Right kidney (tissue), 1 donor: ENCODE data around the gene PRKACB.

Source experiments
- DNase-seq: peaks from one replicate; pipeline ENCODE4 v3.0.0-alpha.2; 2016

Gene PRKACB

GRCh38 chr1:84152649-84153056, 8.6 kb downstream of the PRKACB start:
- no peak for DNase-seq

- no peak for DNase-seq
These were observed 11.4 kb downstream of the PRKACB start for GRCh38 chr1:84155517-84155916.

- DNase-seq = no peak
These were observed 12.1 kb downstream of the PRKACB start for GRCh38 chr1:84156210-84156621.

GRCh38 chr1:84159533-84160240, 15.6 kb downstream of the PRKACB start:
- DNase-seq = no peak

DNA sequence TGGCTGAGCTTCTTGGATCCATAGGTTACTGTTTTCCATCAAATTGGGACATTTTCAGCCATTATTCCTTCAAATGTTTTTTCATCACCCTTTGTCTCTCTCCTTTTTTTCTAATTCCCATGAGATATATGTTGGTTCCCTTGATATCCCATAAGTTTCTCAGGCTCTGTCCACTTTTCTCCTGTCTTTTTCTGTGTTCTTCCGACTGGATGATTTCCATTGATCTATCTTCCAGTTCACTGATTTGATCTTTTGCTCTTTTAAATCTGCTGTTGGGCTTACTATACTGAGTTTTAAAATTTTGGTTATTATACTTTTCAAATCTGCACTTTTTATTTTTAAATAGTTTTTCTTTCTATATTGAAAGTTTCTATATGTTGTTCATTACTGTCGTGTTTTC, 18.2 kb downstream of the PRKACB start:
- DNase-seq = no peak

DNA sequence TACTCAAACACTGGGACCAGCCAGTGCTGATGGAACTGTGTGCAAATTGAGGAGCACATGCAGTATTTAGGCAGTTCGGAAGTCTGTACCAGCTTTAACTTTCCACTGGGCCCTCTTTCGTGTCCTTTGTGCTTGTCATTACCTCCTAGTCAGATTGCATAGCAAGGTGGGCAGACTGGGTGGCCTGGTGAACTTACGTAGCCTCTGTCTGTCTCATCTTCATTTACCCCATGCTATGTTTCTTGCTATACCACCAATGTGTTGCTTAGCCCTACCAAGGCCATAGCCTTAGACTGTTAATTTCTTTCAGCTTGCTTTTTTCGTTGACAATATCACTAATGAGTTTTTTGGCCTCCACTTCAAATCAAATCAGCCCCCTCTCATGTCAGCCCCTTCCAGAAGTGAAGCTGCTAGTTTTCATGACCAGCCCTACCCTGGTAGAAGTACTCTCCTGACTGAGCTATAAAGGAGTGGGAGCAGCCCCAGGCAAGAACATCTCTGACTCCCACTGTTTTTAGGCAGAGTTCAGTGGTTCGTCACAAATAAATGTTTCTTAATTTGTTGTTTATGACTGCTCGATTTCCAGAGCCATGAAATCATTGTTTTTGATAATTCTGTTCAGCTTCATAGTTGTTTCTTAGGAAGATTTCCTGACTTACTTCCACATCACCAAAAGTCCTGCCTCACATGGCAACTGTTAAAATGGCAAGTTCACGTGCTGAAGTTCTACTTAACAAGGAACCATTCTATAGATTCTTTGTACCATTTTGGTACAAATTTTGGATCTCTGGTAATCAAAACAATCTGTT, 19.3 kb downstream of the PRKACB start:
- DNase-seq = no peak

DNA sequence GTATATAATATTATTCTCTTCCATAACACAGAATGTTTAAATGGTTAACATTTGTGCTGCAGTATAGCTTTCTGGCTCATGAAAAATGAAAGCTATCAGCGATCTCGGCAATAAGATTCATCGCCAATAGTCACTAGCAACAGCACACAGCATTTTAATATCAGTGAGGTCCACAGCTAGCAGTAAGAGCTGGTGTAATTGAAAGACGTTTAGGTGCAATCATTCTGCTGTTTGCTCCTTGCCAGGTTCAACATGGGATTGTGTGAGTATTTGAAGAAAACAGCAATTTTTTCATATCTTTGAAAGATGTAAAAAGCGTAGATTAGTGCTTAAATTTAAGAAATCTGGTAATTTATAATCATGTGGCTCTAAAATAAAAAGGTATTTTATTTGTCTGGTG, 20.1 kb downstream of the PRKACB start:
- DNase-seq = no peak

GRCh38 chr1:84164567-84165021, 20.5 kb downstream of the PRKACB start:
- no peak for DNase-seq

- DNase-seq = no peak
These were observed 21.5 kb downstream of the PRKACB start for GRCh38 chr1:84165601-84166000.

DNA sequence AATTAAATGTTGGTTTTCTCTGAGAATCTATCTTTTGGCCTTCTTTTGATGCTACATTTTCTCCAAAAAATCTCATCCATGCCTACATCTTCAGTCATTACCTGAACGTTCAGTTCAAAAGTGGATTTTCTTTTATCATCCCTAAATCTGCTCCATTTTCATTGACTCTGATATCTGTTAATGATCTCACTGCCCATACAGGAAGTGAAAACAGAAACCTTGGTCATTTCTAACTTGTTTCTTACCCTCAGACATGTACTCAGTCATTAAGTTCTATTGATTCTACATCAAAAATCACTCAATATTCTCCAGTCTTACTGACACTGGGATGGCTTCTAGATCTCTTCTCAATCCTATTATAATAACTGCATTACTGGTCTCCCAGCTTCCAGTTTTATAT, 22.7 kb downstream of the PRKACB start:
- no peak for DNase-seq

GRCh38 chr1:84168783-84169182, 24.7 kb downstream of the PRKACB start:
- DNase-seq = no peak

DNA sequence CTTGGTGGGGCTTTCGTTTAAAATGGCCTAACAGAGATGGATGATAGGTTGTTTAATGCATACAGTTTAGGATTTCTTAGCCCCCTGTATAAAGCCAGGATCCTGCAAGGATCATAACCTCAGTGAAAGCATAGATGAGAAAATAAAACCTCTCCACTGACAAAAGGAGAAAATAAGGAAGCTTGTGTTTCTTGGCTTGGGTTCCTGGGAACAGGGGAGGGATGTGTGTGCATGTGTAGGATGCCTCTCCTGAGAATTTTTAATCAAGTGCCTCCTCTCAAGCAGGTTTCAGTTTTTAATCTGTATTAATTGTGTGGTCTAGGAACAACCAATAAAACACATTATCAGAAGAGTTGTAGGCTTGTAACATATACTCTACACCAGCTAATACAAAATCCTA, 26.1 kb downstream of the PRKACB start:
- no peak for DNase-seq

GRCh38 chr1:84171481-84171880, 27.4 kb downstream of the PRKACB start:
- no peak for DNase-seq

DNA sequence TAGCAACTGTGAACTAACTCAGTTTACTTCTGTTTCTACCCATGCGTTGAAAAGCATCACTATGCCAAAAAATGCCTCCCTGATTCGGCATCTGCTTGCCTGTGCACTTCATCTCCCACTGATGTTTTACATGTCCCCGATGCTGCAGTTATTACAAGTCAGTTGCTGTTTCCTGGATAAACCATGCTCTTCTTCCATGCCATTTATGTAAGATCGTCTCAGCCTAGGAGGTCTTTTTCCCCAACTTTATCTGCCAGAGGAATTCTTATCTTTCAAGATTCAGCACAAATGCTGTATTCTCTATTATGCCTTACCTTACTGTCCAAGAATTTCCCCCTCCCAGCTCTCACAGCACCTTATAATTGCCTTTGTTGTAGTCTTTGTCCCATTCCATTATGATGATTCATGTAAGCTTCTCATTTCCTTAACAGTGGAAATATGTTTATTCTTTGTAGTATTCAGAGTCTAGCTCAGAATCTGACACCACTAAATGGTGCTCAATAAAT, 30.0 kb downstream of the PRKACB start:
- DNase-seq = no peak

- DNase-seq = no peak
These were observed 37.4 kb downstream of the PRKACB start for GRCh38 chr1:84181350-84182005.

- DNase-seq = no peak
These were observed 46.4 kb downstream of the PRKACB start for GRCh38 chr1:84190455-84190854.

DNA sequence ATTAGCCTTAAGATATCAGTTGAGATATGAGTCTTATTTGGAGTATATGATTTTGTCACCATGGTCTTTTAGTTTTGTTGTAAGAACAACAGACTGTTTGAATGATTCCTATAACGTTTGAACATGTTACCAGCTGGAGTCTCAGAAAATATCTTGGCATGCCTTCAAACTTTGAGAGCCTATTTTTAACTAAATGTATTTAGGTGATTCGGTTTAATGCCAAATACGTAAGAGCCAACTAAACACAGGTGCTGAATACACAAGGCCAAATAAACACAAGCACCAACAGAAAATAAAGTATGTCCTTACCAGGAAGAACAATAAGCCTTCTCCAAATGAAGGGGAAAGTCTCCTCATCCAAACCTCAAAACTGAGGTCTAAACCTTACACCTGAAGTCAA, 48.6 kb downstream of the PRKACB start:
- no peak for DNase-seq

DNA sequence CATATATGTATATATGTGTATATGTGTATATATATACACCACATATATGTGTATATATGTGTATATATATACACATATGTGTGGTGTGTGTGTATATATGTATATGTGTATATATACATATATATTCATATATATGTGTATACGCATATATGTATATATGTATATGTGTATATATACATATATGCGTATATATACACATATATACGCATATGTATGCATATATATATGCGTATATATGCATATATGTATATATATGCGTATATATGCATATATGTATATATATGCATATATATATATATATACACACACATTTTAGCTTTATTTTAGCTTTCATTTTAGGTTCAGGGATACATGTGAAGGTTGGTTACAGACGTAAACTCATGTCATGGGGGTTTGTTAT, 54.8 kb downstream of the PRKACB start:
- no peak for DNase-seq

- DNase-seq = no peak
These were observed 55.2 kb downstream of the PRKACB start for GRCh38 chr1:84199257-84199656.

GRCh38 chr1:84202126-84202525, 58.1 kb downstream of the PRKACB start:
- DNase-seq = no peak

DNA sequence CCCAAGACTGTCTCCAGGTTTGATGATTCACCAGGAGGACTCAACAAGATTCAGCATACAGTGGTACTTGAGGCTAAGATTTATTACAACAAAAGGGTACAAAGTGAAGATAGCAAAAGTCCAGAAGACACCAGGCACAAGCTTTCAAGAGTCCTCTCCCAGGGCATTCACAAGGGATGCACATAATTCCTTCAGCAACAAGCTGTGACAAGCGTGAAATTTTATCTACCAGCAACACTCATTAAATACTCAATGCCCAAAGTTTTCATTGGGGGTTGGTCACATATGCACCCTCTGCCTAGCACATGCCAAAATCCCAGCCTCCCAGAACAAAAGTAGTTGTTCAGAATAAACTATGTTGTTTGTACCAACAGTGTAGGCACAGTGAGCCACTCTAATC, 62.3 kb downstream of the PRKACB start:
- no peak for DNase-seq

GRCh38 chr1:84208935-84209334, 64.9 kb downstream of the PRKACB start:
- no peak for DNase-seq
